HepG2 (cell line): Measurements from ENCODE around the gene RDH8. TPM values are rescaled to one million over a fixed set of nuclear protein-coding genes. Genes with fewer than 3 reads are reported as not detected.

Experiments
- ATAC-seq: fragments of 200-7000 bp; cut with Tn5 transposase; 3 replicates; pipeline ENCODE4 v1.9.1; 2020; ENCODE audit warnings: mild to moderate bottlenecking, moderate library complexity
- Bru-seq: library from RNA; stranded (reverse); fragments of 400-500 nt; gene quantifications from one replicate; lab custom pipeline; 2021; lab: Mats Ljungman, UMichigan
- BruChase-seq, 2 experiments: library from RNA; stranded (reverse); fragments of 400-500 nt; gene quantifications; one replicate each; lab custom pipeline; 2021; lab: Mats Ljungman, UMichigan
- BruUV-seq: library from RNA; stranded (reverse); fragments of 400-500 nt; replicated peaks from 2 replicates; lab custom pipeline; 2021; lab: Mats Ljungman, UMichigan
- CTCF ChIA-PET: fragments of 300-600 bp; formaldehyde crosslinking; extraction: SDS; loops from one replicate; lab custom pipeline; 2021; ENCODE audit warnings: low total read pairs, inconsistent platforms, low intra/inter-chr PET ratio; lab: Yijun Ruan, JAX
- POLR2A ChIA-PET: fragments of 350-600 bp; sonication (Branson Sonifier 250); formaldehyde crosslinking; loops from one replicate; lab custom pipeline; 2020; ENCODE audit warnings: antibody characterized with exemption, inconsistent platforms; lab: Yijun Ruan, JAX
- DNase-seq: peaks from one replicate; pipeline ENCODE4 v3.0.0-alpha.2; 2015; ENCODE audit warnings: low spot score
- FAIRE-seq: peaks from 3 replicates; lab custom pipeline; 2011; peaks lifted over from hg19 to GRCh38; lab: Jason Lieb, UNC
- H2AFZ ChIP-seq: one replicate; pipeline ENCODE4 v1.6.1; 2011; ENCODE audit warnings: low read length, inconsistent platforms
- H3K27ac ChIP-seq: fragments of 300-600 bp; 3 replicates; pipeline ENCODE4 v1.8.0; 2011; ENCODE audit warnings: mixed run types, mild to moderate bottlenecking, mixed read lengths, low read length, inconsistent platforms; ENCODE audit not compliant: insufficient read depth; ENCODE audit errors: extremely low read length
- H3K27me3 ChIP-seq, 2 experiments: fragments of 200-600 bp in 1 of 2; 2 replicates in 1 of 2; 3 replicates in 1 of 2; pipeline versions ENCODE4 v1.6.0 to v1.8.0; 2011; ENCODE audit warnings: low read length in 2 of 2, mild to moderate bottlenecking in 2 of 2, moderate library complexity in 2 of 2, inconsistent platforms in 1 of 2; ENCODE audit not compliant: insufficient read depth in 2 of 2, control insufficient read depth in 1 of 2
- H3K36me3 ChIP-seq, 2 experiments: fragments of 200-600 bp in 1 of 2; replicated peaks in 1 of 2; 2 replicates in 1 of 2; 3 replicates in 1 of 2; pipeline versions ENCODE4 v1.5.1 to v1.8.0; 2011; ENCODE audit warnings: low read length in 2 of 2, inconsistent platforms in 1 of 2; ENCODE audit not compliant: insufficient read depth in 2 of 2, control insufficient read depth in 1 of 2
- H3K4me1 ChIP-seq: 2 replicates; pipeline ENCODE4 v1.5.1; 2012; ENCODE audit warnings: low read length, inconsistent platforms; ENCODE audit not compliant: insufficient read depth
- H3K4me2 ChIP-seq: 2 replicates; pipeline ENCODE4 v1.6.0; 2011; ENCODE audit warnings: low read depth, low read length, inconsistent platforms
- H3K4me3 ChIP-seq, 3 experiments: fragments of 200-600 bp in 1 of 3; sonication (generic), shearing (Covaris generic) in 1 of 3; replicated peaks in 1 of 3; 2 replicates each; pipeline ENCODE4 v1.5.1; 2011 to 2016; ENCODE audit warnings: low read length in 3 of 3, inconsistent platforms in 2 of 3, low read depth in 2 of 3, mild to moderate bottlenecking in 2 of 3, control low read depth in 1 of 3, mixed read lengths in 1 of 3; ENCODE audit not compliant: insufficient read depth in 1 of 3
- H3K79me2 ChIP-seq: one replicate; pipeline ENCODE4 v1.6.1; 2011; ENCODE audit warnings: low read length, inconsistent platforms; ENCODE audit not compliant: insufficient read depth
- H3K9ac ChIP-seq: 2 replicates; pipeline ENCODE4 v1.6.0; 2011; ENCODE audit warnings: mild to moderate bottlenecking, low read depth, low read length, inconsistent platforms; ENCODE audit not compliant: insufficient read depth
- H3K9me3 ChIP-seq: 2 replicates; pipeline ENCODE4 v1.5.1; 2012; ENCODE audit warnings: mild to moderate bottlenecking, low read length
- H4K20me1 ChIP-seq: 2 replicates; pipeline ENCODE4 v1.6.0; 2011; ENCODE audit warnings: inconsistent platforms, mild to moderate bottlenecking, low read length, moderate library complexity; ENCODE audit not compliant: insufficient read depth
- AKAP8 ChIP-seq: sonication (generic); formaldehyde crosslinking; IDR thresholded peaks from 2 replicates; pipeline ENCODE4 v1.5.1; 2020; ENCODE audit warnings: mild to moderate bottlenecking, missing genetic modification reagents
- ASH2L ChIP-seq: fragments of 300-600, 200-600 bp; sonication (generic); IDR thresholded peaks from 2 replicates; pipeline ENCODE4 v1.7.0; 2017; ENCODE audit warnings: low read depth, mild to moderate bottlenecking, moderate library complexity, mixed read lengths, low read length; ENCODE audit not compliant: insufficient read length
- ISL2 ChIP-seq: sonication (generic); formaldehyde crosslinking; IDR thresholded peaks from 2 replicates; pipeline ENCODE4 v1.5.0; 2020; ENCODE audit warnings: missing genetic modification reagents
- MAF1 ChIP-seq: sonication (generic); formaldehyde crosslinking; IDR thresholded peaks from 2 replicates; pipeline ENCODE4 v1.5.0; 2020; ENCODE audit warnings: missing genetic modification reagents, borderline replicate concordance
- MAZ ChIP-seq, 2 experiments: sonication (generic) in 1 of 2; formaldehyde crosslinking in 1 of 2; IDR thresholded peaks; 2 replicates each; pipeline versions ENCODE4 v1.5.0 to v1.6.1; 2012 to 2020; ENCODE audit warnings: low read depth in 2 of 2, mild to moderate bottlenecking in 2 of 2, borderline replicate concordance in 1 of 2, improper control_type of control experiment in 1 of 2, low read length in 1 of 2, missing genetic modification reagents in 1 of 2, moderate library complexity in 1 of 2
- NFKBIZ ChIP-seq: IDR thresholded peaks from 2 replicates; pipeline ENCODE4 v1.6.1; 2018; ENCODE audit warnings: missing genetic modification reagents, missing compliant biosample characterization
- RAD51 ChIP-seq: fragments of 450-650 bp; IDR thresholded peaks from 2 replicates; pipeline ENCODE4 v1.6.1; 2016; ENCODE audit warnings: borderline replicate concordance
- ZC3H13 ChIP-seq: sonication (generic); formaldehyde crosslinking; IDR thresholded peaks from 2 replicates; pipeline ENCODE4 v1.8.1; 2023; ENCODE audit warnings: mild to moderate bottlenecking, missing genetic modification reagents, moderate library complexity
- ZNF850 ChIP-seq: sonication (generic); formaldehyde crosslinking; conservative IDR thresholded peaks from 2 replicates; pipeline ENCODE4 v1.9.0; 2021; ENCODE audit warnings: mild to moderate bottlenecking, missing genetic modification reagents
- WGBS: methylation state at CpG from one replicate; pipeline ENCODE4 v1.1.6; 2017; ENCODE audit warnings: low lambda C conversion rate; 5-methylcytosine and 5-hydroxymethylcytosine counted together
- in situ Hi-C: cut with HindIII; loops from 2 replicates; pipeline ENCODE4 v1.10.0; 2017; ENCODE audit warnings: low pct_unique_long_range_greater_than_20kb; ENCODE audit not compliant: extremely low pct_ligation_motif_present
- intact Hi-C: fragments of 100-400 bp; cut with micrococcal nuclease; formaldehyde crosslinking; loops from one replicate; pipeline ENCODE4 v1.10.0; 2022; ENCODE audit not compliant: unreplicated experiment
- long read RNA-seq, 2 experiments: library from RNA in 1 of 2; library from polyadenylated mRNA in 1 of 2; stranded (forward) in 1 of 2; unstranded in 1 of 2; transcript quantifications; one replicate each; pipeline ENCODE4 v2.0.0, GENCODE V29; 2019 to 2022
- polyA minus RNA-seq, 3 experiments: library from RNA; depleted of rRNA, polyadenylated mRNA; stranded (reverse); fragments of >200 nt; gene quantifications; 2 replicates each; pipeline ENCODE4 v1.2.3, GENCODE V29; 2011; ENCODE audit warnings: low replicate concordance in 1 of 3
- polyA plus RNA-seq, 8 experiments: library from polyadenylated mRNA; depleted of rRNA in 3 of 8; stranded (reverse) in 7 of 8; unstranded in 1 of 8; fragments of >200 nt; fragmentation: Illumina TruSeq in 4 of 8; extraction: Trizol in 4 of 8; gene quantifications; 2 replicates each; pipeline versions ENCODE4 v1.2.1 to v1.2.3, GENCODE V29; 2011 to 2016; ENCODE audit warnings: low read depth in 4 of 8, missing spikeins in 1 of 8, mixed read lengths in 1 of 8; ENCODE audit not compliant: insufficient read depth in 1 of 8
- total RNA-seq, 5 experiments: library from RNA; depleted of rRNA; stranded (reverse); fragments of >200 nt; fragmentation: Illumina TruSeq; extraction: Trizol; gene quantifications; 2 replicates each; pipeline ENCODE4 v1.2.3, GENCODE V29; 2016; ENCODE audit warnings: low read depth in 1 of 5
- TF ChIP-seq, protein P1 (sequence below): sonication (generic); formaldehyde crosslinking; IDR thresholded peaks from 2 replicates; pipeline ENCODE4 v1.8.0; 2022; ENCODE audit warnings: mild to moderate bottlenecking, missing genetic modification reagents

Gene RDH8, protein sequence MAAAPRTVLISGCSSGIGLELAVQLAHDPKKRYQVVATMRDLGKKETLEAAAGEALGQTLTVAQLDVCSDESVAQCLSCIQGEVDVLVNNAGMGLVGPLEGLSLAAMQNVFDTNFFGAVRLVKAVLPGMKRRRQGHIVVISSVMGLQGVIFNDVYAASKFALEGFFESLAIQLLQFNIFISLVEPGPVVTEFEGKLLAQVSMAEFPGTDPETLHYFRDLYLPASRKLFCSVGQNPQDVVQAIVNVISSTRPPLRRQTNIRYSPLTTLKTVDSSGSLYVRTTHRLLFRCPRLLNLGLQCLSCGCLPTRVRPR
- not detected in 2 replicates for total RNA-seq (2016; rRNA removed; fragmentation: Illumina TruSeq; extraction: Trizol)
- not detected in 2 replicates for total RNA-seq (2016; cell fraction: cytosol; rRNA removed; fragmentation: Illumina TruSeq; extraction: Trizol; ENCODE audit: low read depth)
- total RNA-seq (2016; cell fraction: insoluble cytoplasmic fraction; rRNA removed; fragmentation: Illumina TruSeq; extraction: Trizol) = not detected in 2 replicates
- total RNA-seq (2016; cell fraction: membrane; rRNA removed; fragmentation: Illumina TruSeq; extraction: Trizol) = not detected in 2 replicates
- not detected in 2 replicates for total RNA-seq (2016; cell fraction: nucleus; rRNA removed; fragmentation: Illumina TruSeq; extraction: Trizol)
- polyA plus RNA-seq (2011; rRNA removed) = not detected in 2 replicates
- polyA plus RNA-seq (2011; cell fraction: cytosol; rRNA removed) = not detected in 2 replicates
- polyA plus RNA-seq (2011; cell fraction: nucleus; rRNA removed) = not detected in 2 replicates
- polyA plus RNA-seq (2012) = not detected in 2 replicates
- polyA plus RNA-seq (2016; cell fraction: cytosol; fragmentation: Illumina TruSeq; extraction: Trizol; ENCODE audit: low read depth) = not detected in 2 replicates
- not detected in 2 replicates for polyA plus RNA-seq (2016; cell fraction: insoluble cytoplasmic fraction; fragmentation: Illumina TruSeq; extraction: Trizol; ENCODE audit: low read depth)
- not detected in 2 replicates for polyA plus RNA-seq (2016; cell fraction: membrane; fragmentation: Illumina TruSeq; extraction: Trizol; ENCODE audit: low read depth)
- polyA plus RNA-seq (2016; cell fraction: nucleus; fragmentation: Illumina TruSeq; extraction: Trizol; ENCODE audit: insufficient read depth, low read depth) = not detected in 2 replicates
- not detected in 2 replicates for polyA minus RNA-seq (2011; rRNA and poly(A)+ RNA removed; ENCODE audit: low replicate concordance)
- polyA minus RNA-seq (2011; cell fraction: cytosol; rRNA and poly(A)+ RNA removed) = not detected in 2 replicates
- not detected in 2 replicates for polyA minus RNA-seq (2011; cell fraction: nucleus; rRNA and poly(A)+ RNA removed)
- Bru-seq, nascent RNA = not detected
- not detected for BruChase-seq, experiment 1, labeled RNA remaining after a 6-hour chase
- not detected for BruChase-seq, experiment 2, labeled RNA remaining after a 2-hour chase
- long read RNA-seq, experiment 1 = 0 reads
- long read RNA-seq, experiment 2 = 0 reads

DNA sequence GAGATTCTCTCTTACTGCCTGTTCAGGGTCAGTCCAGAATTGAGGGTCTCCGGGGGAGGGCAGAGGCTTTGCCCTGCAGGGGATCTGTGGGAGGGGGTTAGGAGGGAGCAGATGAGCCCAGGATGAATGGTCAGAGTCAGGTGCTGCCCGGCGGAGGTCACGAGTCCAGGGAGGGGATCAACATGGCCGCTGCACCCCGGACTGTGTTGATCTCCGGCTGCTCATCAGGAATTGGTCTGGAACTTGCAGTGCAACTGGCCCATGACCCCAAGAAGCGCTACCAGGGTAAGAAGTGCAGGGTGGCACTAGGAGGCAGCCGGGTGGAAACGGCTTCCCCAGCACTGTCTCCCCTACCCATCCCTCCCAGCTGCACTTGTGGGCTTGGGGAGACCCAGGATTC is at the start of gene RDH8:
TSS of gene RDH8 (plus strand) at position 168 of the 400 bp plus-strand sequence. CDS start at position 183, 15 bp downstream.
- TF ChIP-seq ASH2L = no peak
- Histone ChIP-seq H3K4me1 (no peaks in the 10 kb centered on the region), H3K4me2 (no peak within 1 kb of the TSS), H2AFZ (no peak within 1 kb of the TSS), H3K4me3 (no peak within 1 kb of the TSS), H4K20me1 (0 out of 2 replicates have a peak, but pooled peaks cover 2% of the 10 kb centered on the region), H3K9me3 (no peaks in the 10 kb centered on the region), H3K36me3 (no peaks in the 10 kb centered on the region), H3K79me2 (no peaks in the 10 kb centered on the region), H3K27ac (no peak within 1 kb of the TSS), H3K9ac (no peak within 1 kb of the TSS), H3K27me3 (peaks cover 2 to 32% of the 10 kb centered on the region in 2 experiments)
- no peak for ATAC-seq
- POLR2A ChIA-PET = no interaction called here
- BruUV-seq = no TSS peak
- CTCF ChIA-PET = no interaction called here
- no peak for DNase-seq
- in situ Hi-C loops = no loop called here
- FAIRE-seq = no peak
- intact Hi-C loops = no loop called here
- 7% methylated on average over 10 of the region's 10 CpGs for WGBS

DNA sequence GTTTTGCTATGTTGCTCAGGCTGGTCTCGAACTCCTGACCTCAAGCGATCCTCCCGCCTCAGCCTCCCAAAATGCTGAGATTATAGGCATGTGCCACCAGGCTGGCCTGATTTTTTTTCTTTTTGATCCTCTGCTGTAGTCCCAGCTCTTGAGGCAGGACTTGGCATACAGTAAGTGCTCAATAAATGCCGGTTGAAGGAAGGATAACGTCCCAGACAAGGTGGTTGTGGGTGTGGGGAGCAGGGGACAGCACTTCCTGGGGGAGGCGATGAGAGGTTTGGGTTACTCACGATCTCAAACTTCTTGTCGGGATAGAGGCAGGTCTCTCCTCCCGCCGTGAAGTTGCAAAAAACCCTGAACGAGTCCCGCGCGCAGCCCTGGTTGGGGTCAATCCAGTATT is 47.3 kb upstream of the RDH8 start:
- H4K20me1 ChIP-seq = peaks cover 3% of the 10 kb centered on the region; the same call in 1 of the 2 replicates
- H3K9me3 ChIP-seq = no peaks in the 10 kb centered on the region
- no peak overlapping the region for H2AFZ ChIP-seq
- no peak overlapping the region for H3K4me3 ChIP-seq
- DNase-seq (no peak), ATAC-seq (no peak), FAIRE-seq (no peak)
- H3K27ac ChIP-seq = no peak overlapping the region
- ChIA-PET POLR2A (no interaction called here), CTCF (no interaction called here)
- BruUV-seq = no TSS peak
- in situ Hi-C loops (no loop called here), intact Hi-C loops (no loop called here)
- H3K9ac ChIP-seq = no peak overlapping the region
- peaks cover 2 to 17% of the 10 kb centered on the region in 2 experiments; a peak in 3 of 5 replicates for H3K27me3 ChIP-seq
- no peak overlapping the region for H3K4me2 ChIP-seq
- H3K36me3 ChIP-seq = no peaks in the 10 kb centered on the region
- H3K79me2 ChIP-seq = no peaks in the 10 kb centered on the region
- no peaks in the 10 kb centered on the region for H3K4me1 ChIP-seq
- 23% methylated on average over 10 of the region's 14 CpGs for WGBS
- TF ChIP-seq, protein P1, sequence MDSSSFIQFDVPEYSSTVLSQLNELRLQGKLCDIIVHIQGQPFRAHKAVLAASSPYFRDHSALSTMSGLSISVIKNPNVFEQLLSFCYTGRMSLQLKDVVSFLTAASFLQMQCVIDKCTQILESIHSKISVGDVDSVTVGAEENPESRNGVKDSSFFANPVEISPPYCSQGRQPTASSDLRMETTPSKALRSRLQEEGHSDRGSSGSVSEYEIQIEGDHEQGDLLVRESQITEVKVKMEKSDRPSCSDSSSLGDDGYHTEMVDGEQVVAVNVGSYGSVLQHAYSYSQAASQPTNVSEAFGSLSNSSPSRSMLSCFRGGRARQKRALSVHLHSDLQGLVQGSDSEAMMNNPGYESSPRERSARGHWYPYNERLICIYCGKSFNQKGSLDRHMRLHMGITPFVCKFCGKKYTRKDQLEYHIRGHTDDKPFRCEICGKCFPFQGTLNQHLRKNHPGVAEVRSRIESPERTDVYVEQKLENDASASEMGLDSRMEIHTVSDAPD (CRISPR knock-in tag) = no peak
- no peak for TF ChIP-seq ZNF850 (CRISPR knock-in tag)
- no peak for TF ChIP-seq ZC3H13
- TF ChIP-seq AKAP8 (CRISPR knock-in tag) = no peak
- no peak for TF ChIP-seq MAF1 (CRISPR knock-in tag)
- no peak for TF ChIP-seq NFKBIZ (CRISPR knock-in tag)
- TF ChIP-seq RAD51 = no peak
- TF ChIP-seq ISL2 (CRISPR knock-in tag) = no peak
- TF ChIP-seq MAZ (IDR thresholded peaks at IDR 0.05; ENCODE audit: borderline replicate concordance, low read depth, low read length) = no peak
- TF ChIP-seq MAZ (CRISPR knock-in tag; IDR thresholded peaks at IDR 0.05; ENCODE audit: low read depth) = no peak
